GM12892 (cell line): ENCODE results near the gene PPFIA3.

Experiments
- POLR2A ChIP-seq: IDR thresholded peaks from 2 replicates; pipeline ENCODE4 v1.6.1; 2011; ENCODE audit warnings: low read depth, low read length, control low read depth
- POLR2AphosphoS5 ChIP-seq: IDR thresholded peaks from 2 replicates; pipeline ENCODE4 v1.6.1; 2011; ENCODE audit warnings: low read depth, low read length, control low read depth

DNA sequence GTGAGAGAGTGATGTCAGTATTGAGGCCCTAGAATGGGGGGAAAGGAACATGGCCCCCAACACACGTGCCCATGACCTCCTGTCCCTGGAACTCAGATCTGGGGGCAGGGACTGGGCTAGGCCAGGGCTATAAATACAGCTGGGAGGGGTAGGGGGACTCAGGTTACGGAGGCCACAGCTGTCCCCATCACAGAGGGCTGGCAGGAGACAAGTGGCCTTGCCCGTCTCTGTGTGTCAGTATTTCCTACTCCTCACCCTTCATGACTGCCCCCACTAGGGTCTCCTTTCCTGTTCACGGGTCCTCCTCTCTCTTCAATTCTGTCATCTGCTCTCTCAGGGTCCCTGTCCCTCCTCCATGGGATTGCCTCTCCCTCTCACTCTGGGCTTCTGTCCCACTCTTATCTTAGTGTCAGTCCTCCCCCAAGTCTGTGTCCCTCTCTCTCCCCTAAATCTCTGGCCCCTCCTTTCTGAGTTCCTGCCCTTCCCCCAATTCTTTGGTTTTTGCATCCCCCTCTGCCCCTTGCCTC lies 36.5 kb downstream of the PPFIA3 start:
- TF ChIP-seq POLR2A (no peak), POLR2AphosphoS5 (no peak)
